Activated CD8-positive, alpha-beta memory T cell treated with anti-CD3 and anti-CD28 coated beads, Interleukin-2, amount 50 U/mL, for 4 hours (primary cell): ENCODE results near the gene NCAM1.

Source experiments
- DNase-seq: peaks from one replicate; pipeline ENCODE4 v3.0.0-alpha.2; 2020

Gene NCAM1

GRCh38 chr11:112968941-112969713, 7.9 kb downstream of the NCAM1 start:
- DNase-seq = no peak

DNA sequence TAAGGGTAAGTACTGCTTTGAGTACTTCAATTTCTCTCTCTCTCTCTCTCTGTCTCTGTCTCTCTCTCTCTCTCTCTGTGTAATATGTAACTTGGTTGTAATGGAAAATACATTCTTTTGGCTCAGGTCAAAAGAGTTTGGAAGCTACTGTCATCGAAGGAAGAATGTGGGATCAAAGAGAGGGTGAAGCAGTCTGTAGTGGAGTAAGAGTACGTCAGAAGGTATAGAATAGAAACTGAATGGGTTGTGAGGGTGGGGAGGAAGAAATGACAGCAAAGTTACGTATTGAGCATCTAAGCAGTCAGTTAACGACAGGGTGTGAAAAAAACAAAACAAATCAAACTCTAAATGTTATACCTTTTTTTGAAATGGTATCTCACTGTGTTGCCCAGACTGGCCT, 10.0 kb downstream of the NCAM1 start:
- no peak for DNase-seq

DNA sequence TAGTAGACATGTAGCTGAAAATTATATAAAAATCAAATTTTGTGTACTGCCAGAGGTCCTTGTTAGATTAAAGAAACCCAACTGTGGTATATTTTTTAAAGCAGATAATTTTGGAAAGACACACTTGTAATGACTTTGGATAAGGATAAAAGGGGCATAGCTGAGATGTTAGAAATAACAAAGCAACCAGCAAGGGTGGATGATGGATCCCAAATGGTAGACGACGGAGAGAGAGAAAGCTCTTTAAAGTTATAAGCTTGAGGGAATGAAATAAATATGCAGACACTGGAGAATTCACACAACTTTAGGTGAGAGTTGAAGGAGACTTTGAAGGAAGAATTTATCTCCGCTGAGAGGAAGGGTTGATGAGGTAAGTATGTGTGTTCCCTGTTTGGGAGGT, 10.6 kb downstream of the NCAM1 start:
- no peak for DNase-seq

- no peak for DNase-seq
These were observed 11.4 kb downstream of the NCAM1 start for GRCh38 chr11:112972399-112973145.

- no peak for DNase-seq
These were observed 13.8 kb downstream of the NCAM1 start for GRCh38 chr11:112975051-112975450.

GRCh38 chr11:112975493-112975892, 14.3 kb downstream of the NCAM1 start:
- DNase-seq = no peak

DNA sequence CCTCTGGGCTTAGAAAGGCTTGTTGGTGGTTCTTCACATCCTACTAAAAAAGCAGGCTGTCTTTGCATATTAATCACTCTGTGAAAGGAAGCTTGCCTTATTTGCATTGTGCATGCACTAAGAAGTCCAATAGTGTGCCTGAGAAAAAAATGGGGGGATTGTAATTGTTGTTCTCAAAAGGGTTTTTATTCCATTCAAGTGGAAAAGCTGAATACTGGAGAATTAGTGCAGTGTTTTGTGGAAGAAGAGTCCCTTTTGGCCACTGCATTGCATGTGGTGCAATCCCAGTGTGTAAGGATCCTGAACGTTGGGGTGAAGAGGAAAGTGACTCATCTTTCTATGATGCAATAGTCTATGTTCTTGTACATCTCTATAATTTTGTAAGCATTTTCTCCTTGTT, 16.5 kb downstream of the NCAM1 start:
- no peak for DNase-seq

- DNase-seq = no peak
These were observed 22.7 kb downstream of the NCAM1 start for GRCh38 chr11:112983887-112984286.

GRCh38 chr11:112989198-112989597, 28.0 kb downstream of the NCAM1 start:
- no peak for DNase-seq

DNA sequence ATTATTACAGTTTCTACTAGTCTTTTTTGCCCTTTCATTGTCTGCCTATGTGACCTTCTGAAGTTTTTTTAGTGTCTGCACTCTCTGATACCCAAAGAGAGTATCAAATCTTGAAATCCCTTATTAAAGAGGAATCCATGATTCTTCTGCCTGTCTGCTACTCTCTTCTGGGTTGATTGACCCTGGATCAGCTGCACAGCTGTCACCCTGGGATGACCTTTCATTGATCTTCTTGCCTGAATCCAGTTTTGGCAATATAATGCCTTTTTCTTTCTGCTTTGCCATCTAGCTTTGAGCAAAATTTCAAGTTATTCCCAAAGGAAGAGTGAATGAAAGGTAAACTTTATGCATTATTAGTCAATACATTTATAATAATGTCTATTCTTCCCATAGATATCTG, 32.6 kb downstream of the NCAM1 start:
- no peak for DNase-seq

GRCh38 chr11:112995423-112996090, 34.3 kb downstream of the NCAM1 start:
- DNase-seq = no peak

DNA sequence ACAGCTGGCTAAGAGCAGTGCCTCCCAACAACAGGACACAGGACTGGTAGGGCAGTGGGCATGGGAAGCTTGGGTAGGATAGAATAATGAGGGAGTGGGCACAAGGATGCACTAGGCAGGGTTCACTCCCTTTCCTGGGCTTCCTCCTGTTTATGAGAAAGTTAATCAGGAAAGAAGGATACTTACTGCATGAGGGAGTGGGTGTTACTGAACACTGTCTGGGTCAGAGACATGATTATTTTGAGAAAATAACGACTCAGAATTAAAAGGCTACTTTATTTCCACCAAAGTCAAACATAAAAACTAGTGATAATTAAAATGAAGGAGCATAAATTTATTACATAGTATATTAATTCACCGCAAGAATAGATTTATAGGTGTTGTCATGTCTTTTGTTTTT, 35.8 kb downstream of the NCAM1 start:
- DNase-seq = no peak

GRCh38 chr11:112997857-112998466, 36.7 kb downstream of the NCAM1 start:
- no peak for DNase-seq

GRCh38 chr11:112999520-112999919, 38.3 kb downstream of the NCAM1 start:
- DNase-seq = no peak

DNA sequence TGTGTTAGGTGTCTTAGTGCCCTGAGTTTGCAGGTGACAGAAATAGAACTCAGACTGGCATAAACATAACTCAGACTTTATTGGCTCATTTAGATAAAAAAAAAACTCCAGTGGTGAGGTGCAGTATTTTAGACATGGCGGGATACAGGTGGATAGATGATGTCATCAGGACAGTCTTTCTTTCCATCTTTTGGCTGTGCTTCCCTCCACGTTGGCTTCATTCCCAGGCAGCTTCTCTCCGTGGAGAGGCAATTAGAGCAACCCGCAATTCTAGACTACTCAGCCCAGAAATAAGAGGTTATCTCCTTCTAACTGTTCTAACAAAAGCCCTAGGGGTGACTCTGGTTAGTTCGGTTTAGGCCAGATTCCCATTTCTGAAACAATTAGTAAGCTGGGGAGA, 40.5 kb downstream of the NCAM1 start:
- DNase-seq = no peak

GRCh38 chr11:113006896-113007445, 45.8 kb downstream of the NCAM1 start:
- DNase-seq = no peak

GRCh38 chr11:113014262-113015097, 53.3 kb downstream of the NCAM1 start:
- no peak for DNase-seq

GRCh38 chr11:113015098-113015455, 53.9 kb downstream of the NCAM1 start:
- DNase-seq = no peak

- DNase-seq = no peak
These were observed 55.7 kb downstream of the NCAM1 start for GRCh38 chr11:113016905-113017304.

- DNase-seq = no peak
These were observed 57.7 kb downstream of the NCAM1 start for GRCh38 chr11:113018913-113019312.

GRCh38 chr11:113019711-113020110, 58.5 kb downstream of the NCAM1 start:
- no peak for DNase-seq

DNA sequence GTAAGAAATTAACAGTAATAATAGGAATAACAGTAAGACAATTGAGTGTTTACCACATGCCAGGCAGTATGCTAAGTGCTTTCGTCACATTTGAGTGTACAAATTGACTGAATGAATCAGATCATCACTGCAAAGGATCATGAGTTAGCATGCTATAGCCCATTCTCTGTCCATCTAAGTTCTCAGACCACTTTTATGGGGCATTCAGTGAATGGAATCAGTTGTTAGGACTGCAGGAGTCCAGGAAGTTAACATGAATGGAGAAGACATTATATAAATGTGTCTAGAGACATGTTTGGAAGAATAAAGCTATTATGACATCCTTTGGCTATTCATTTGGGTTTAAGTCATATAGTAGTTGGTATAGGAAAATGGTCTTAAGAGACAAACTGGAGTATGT, 59.9 kb downstream of the NCAM1 start:
- DNase-seq = no peak
